Breast epithelium (tissue), 3 donors: ENCODE data around the gene HS3ST3A1.

ENCODE experiments used
- CTCF ChIP-seq, 3 donors: fragments of 450-650 bp; IDR thresholded peaks; one replicate each; pipeline ENCODE4 v1.5.1; 2016 to 2017; ENCODE audit warnings: antibody characterized with exemption in 3 of 3, mild to moderate bottlenecking in 3 of 3, moderate library complexity in 3 of 3
- POLR2A ChIP-seq: fragments of 450-650 bp; IDR thresholded peaks from one replicate; pipeline ENCODE4 v1.6.1; 2016; ENCODE audit warnings: antibody characterized with exemption, mild to moderate bottlenecking, moderate library complexity

DNA sequence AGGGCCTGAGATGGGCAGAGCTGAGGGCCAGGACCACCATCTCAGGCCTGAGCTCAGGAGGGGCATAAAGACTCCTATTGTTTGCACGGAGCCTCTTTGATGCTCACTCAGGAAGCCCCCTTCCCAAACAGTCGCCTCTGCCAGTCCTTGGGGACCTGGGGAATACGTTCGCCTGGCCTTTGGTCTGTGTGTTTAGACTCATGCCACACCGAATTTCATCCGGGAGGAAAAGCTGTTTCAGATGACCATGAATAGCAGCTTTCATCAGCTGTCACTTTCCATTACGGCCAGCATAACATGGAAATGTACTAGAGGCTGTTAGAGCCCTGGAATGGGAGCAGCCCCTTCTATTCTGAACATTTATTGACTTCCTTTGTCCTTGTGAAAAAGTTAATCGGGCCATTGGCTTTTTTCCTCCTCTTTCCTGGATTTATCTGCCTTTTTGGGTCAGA, 139.0 kb downstream of the HS3ST3A1 start:
- TF ChIP-seq CTCF (IDR thresholded peaks at IDR 0.05): no peak
- no peak for TF ChIP-seq POLR2A
